Nephron progenitor cell (in vitro differentiated cells): ENCODE data around the gene RTN4R.
A peak's percentile ranks its signal among the peaks of the same experiment; 100 is the strongest.

Experiments
- DNase-seq: peaks from one replicate; pipeline ENCODE4 v3.0.0; 2021
- H3K27ac Mint-ChIP-seq: 2 replicates; pipeline ENCODE4 v1.8.0; 2021; ENCODE audit warnings: mild to moderate bottlenecking, moderate library complexity, mixed read lengths
- H3K27me3 Mint-ChIP-seq: 2 replicates; pipeline ENCODE4 v1.8.0; 2021; ENCODE audit warnings: mild to moderate bottlenecking, low read depth, mixed read lengths; ENCODE audit not compliant: poor library complexity
- H3K36me3 Mint-ChIP-seq: 2 replicates; pipeline ENCODE4 v1.8.0; 2021; ENCODE audit warnings: low read depth, mixed read lengths
- H3K4me1 Mint-ChIP-seq: 2 replicates; pipeline ENCODE4 v1.8.0; 2021; ENCODE audit warnings: mixed read lengths
- H3K4me3 Mint-ChIP-seq: 2 replicates; pipeline ENCODE4 v1.8.0; 2021; ENCODE audit warnings: mild to moderate bottlenecking, moderate library complexity, mixed read lengths
- H3K9me3 Mint-ChIP-seq: 2 replicates; pipeline ENCODE4 v1.8.0; 2021; ENCODE audit warnings: mild to moderate bottlenecking, moderate library complexity, mixed read lengths
- CTCF ChIP-seq: fragments of 200-600 bp; sonication (generic); IDR thresholded peaks from 2 replicates; pipeline ENCODE4 v1.5.0; 2021; ENCODE audit warnings: antibody characterized with exemption

Gene RTN4R

DNA sequence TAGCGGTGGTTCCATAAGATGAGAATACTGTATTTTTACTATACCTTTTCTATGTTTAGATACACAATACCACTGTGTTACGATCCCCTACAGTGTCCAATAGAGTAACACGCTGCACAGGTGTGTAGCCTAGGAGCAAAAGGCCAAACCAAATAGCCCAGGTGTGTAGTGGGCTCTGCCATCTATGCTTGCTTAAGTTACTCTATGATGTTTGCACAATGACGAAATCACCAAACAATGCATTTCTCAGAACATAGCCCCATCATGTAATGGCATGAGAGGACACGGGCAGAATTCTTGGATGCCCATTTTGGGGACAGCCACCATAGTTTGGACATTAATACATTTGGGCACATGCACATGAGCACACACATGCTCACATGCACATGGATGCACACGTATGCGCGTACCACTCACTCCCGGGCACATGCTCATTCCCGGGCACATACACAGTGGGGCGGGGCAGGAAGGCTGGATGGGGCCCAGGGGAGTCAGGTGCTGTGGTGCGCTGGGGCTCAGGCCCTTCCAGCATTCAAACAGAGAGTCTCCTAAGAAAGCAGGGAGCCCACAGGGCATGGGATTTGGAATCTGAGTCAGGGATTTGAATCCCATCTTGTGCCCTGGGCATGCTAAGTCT, 51.1 kb downstream of the RTN4R start:
- Mint-ChIP-seq H3K4me1 (peaks cover 23% of the 10 kb centered on the region), H3K27me3 (peaks cover 13% of the 10 kb centered on the region), H3K27ac (no peak overlapping the region), H3K4me3 (no peak overlapping the region), H3K9me3 (no peaks in the 10 kb centered on the region), H3K36me3 (no peaks in the 10 kb centered on the region)
- DNase-seq, result no peak
- TF ChIP-seq CTCF, result no peak

- no peak for DNase-seq
- Mint-ChIP-seq H3K9me3 (no peaks in the 10 kb centered on the region), H3K4me3 (no peak overlapping the region), H3K27me3 (peaks cover 15% of the 10 kb centered on the region), H3K4me1 (peaks cover 25% of the 10 kb centered on the region), H3K36me3 (no peaks in the 10 kb centered on the region), H3K27ac (no peak overlapping the region)
- no peak for TF ChIP-seq CTCF
Measured at GRCh38 chr22:20215742-20216141, 52.4 kb downstream of the RTN4R start.

DNA sequence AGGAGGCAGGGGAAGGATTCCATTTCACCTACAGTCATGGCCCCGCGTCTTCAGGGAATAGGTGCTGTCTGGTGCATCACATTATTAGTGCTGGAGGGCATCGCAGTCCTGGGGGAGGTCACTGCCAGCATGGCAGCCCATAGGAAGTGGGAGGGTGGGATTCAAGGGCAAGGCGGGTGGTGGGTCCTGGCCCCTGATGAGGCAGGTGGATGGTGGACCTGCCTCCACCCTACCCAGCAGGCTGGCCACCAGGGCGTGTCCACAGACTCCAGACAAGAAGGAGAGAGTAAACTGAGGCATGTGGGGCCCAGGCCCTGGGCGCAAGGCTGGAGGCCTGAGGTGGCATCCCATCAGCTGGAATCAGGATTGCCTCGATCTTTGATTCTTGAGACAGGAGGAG, 53.3 kb downstream of the RTN4R start:
- Mint-ChIP-seq H3K27me3 (peaks cover 15% of the 10 kb centered on the region), H3K9me3 (no peaks in the 10 kb centered on the region), H3K27ac (no peak overlapping the region), H3K4me1 (peaks cover 25% of the 10 kb centered on the region), H3K4me3 (no peak overlapping the region), H3K36me3 (no peaks in the 10 kb centered on the region)
- no peak for TF ChIP-seq CTCF
- DNase-seq, result no peak

- peaks cover 15% of the 10 kb centered on the region for H3K27me3 Mint-ChIP-seq
- no peaks in the 10 kb centered on the region for H3K36me3 Mint-ChIP-seq
- H3K27ac Mint-ChIP-seq, result no peak overlapping the region
- H3K4me3 Mint-ChIP-seq, result no peak overlapping the region
- no peaks in the 10 kb centered on the region for H3K9me3 Mint-ChIP-seq
- no peak for TF ChIP-seq CTCF
- H3K4me1 Mint-ChIP-seq, result peaks cover 21% of the 10 kb centered on the region
- no peak for DNase-seq
Measured at GRCh38 chr22:20213833-20214708, 54.0 kb downstream of the RTN4R start.

DNA sequence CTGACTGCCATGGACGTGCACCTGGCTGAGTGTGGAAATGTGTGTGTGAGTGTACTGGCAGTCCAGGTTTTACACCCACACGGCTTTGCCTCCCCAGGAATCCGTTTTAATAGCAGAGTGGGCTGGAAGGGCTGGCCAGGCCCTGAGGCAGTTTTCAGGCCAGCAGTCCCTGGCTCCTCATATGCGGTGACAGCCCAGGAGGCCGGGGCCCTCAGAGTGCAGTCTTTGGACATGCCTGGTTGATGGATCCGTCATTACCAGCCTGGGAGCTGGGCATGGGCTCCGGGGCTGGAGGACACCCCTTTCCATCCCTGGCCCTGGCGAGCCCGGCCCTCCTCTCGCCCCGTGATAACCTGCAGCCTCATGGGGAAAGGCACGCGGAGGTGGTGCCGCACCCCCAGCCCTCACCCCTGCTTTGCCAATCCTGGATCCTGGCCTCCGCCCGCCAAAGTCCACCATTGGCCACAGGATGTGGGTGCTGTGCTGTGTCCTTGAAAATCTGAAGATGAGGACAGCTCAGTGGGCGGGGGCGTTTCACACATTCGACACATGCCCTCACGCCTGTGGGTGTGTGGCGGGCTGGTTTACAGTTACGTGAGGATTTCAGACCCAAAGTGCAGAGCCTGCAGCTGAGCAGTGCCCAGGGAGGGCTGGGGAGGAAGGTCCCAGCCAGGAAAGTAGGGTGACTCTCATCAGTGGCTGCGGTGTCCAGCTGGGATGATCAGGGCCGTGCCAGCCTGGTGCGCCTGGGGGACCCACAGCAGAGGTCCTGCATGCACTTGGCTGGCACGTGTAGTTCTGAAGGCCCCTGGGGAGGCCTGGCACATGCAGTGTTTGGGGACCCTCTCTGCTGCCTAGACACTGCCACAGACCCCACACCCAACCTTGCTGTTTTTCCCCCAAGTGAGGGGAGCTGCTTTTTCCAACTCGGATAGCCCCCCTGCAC, 55.1 kb downstream of the RTN4R start:
- H3K4me1 Mint-ChIP-seq, result peaks cover 15% of the 10 kb centered on the region
- TF ChIP-seq CTCF, result no peak
- no peaks in the 10 kb centered on the region for H3K9me3 Mint-ChIP-seq
- H3K27ac Mint-ChIP-seq, result no peak overlapping the region
- DNase-seq, result no peak
- peaks cover 11% of the 10 kb centered on the region for H3K27me3 Mint-ChIP-seq
- H3K4me3 Mint-ChIP-seq, result peak overlapping the region; percentile 17
- no peaks in the 10 kb centered on the region for H3K36me3 Mint-ChIP-seq
